ENCODE data around the gene SPAG17. TPM values are rescaled to one million over a fixed set of nuclear protein-coding genes. Genes with fewer than 3 reads are reported as not detected.

The SPAG17 gene
- total RNA-seq, 1 donor from 2014 or later: 1.9 TPM

GRCh38 chr1:118190561-118190960, 5.5 kb upstream of the SPAG17 start:
- Mint-ChIP-seq H3K4me3 (ENCODE audit: unreplicated experiment) (no peak overlapping the region), H3K4me1 (ENCODE audit: low read depth, unreplicated experiment) (peaks cover under 1% of the 10 kb centered on the region), H3K27me3 (ENCODE audit: low read depth, unreplicated experiment) (no peaks in the 10 kb centered on the region), H3K27ac (ENCODE audit: unreplicated experiment) (no peak overlapping the region), H3K36me3 (ENCODE audit: low read depth, unreplicated experiment) (no peaks in the 10 kb centered on the region), H3K9me3 (ENCODE audit: unreplicated experiment) (peaks cover 12% of the 10 kb centered on the region)
- no peak overlapping the region for H3K27ac ChIP-seq (ENCODE audit: low read depth, low read length)
- FAIRE-seq (no peak), DNase-seq (ENCODE audit: low read depth) (no peak)
- H3K79me2 ChIP-seq (ENCODE audit: insufficient read depth, low read length): no peaks in the 10 kb centered on the region
- no peaks in the 10 kb centered on the region for H4K20me1 ChIP-seq (ENCODE audit: insufficient read depth, low read length)
- H3K4me2 ChIP-seq (ENCODE audit: low read length): no peak overlapping the region
- H3K9ac ChIP-seq (ENCODE audit: low read length): no peak overlapping the region
- no peak overlapping the region for H3K4me3 ChIP-seq (ENCODE audit: insufficient read depth, low read depth, low read length)
- H2AFZ ChIP-seq (ENCODE audit: low read depth, low read length): no peak overlapping the region
- H3K4me1 ChIP-seq (ENCODE audit: insufficient read depth, low read length): no peaks in the 10 kb centered on the region
- no peaks in the 10 kb centered on the region for H3K27me3 ChIP-seq (ENCODE audit: insufficient read depth, low read length)
- no peak for TF ChIP-seq EZH2 (IDR thresholded peaks at IDR 0.05; ENCODE audit: insufficient read depth, low read length)
- H3K9me3 ChIP-seq (ENCODE audit: insufficient read depth, low read depth, low read length): no peaks in the 10 kb centered on the region
- no peaks in the 10 kb centered on the region for H3K36me3 ChIP-seq (ENCODE audit: insufficient read depth, low read length)

- TF ChIP-seq EZH2 (IDR thresholded peaks at IDR 0.05; ENCODE audit: insufficient read depth, low read length) (no peak), CTCF (IDR thresholded peaks at IDR 0.05; ENCODE audit: insufficient read depth, low read depth, low read length) (no peak)
- Mint-ChIP-seq H3K27me3 (ENCODE audit: low read depth, unreplicated experiment) (no peaks in the 10 kb centered on the region), H3K27ac (ENCODE audit: unreplicated experiment) (no peak overlapping the region), H3K9me3 (ENCODE audit: unreplicated experiment) (peaks cover 12% of the 10 kb centered on the region), H3K4me3 (ENCODE audit: unreplicated experiment) (no peak overlapping the region), H3K36me3 (ENCODE audit: low read depth, unreplicated experiment) (no peaks in the 10 kb centered on the region), H3K4me1 (ENCODE audit: low read depth, unreplicated experiment) (peaks cover 5% of the 10 kb centered on the region)
- Histone ChIP-seq H3K9ac (ENCODE audit: low read length) (no peak overlapping the region), H3K4me1 (ENCODE audit: insufficient read depth, low read length) (no peaks in the 10 kb centered on the region), H3K27me3 (ENCODE audit: insufficient read depth, low read length) (no peaks in the 10 kb centered on the region), H3K4me2 (ENCODE audit: low read length) (no peak overlapping the region), H3K36me3 (ENCODE audit: insufficient read depth, low read length) (no peaks in the 10 kb centered on the region), H3K9me3 (ENCODE audit: insufficient read depth, low read depth, low read length) (no peaks in the 10 kb centered on the region), H3K79me2 (ENCODE audit: insufficient read depth, low read length) (no peaks in the 10 kb centered on the region), H4K20me1 (ENCODE audit: insufficient read depth, low read length) (no peaks in the 10 kb centered on the region), H2AFZ (ENCODE audit: low read depth, low read length) (no peak overlapping the region), H3K4me3 (ENCODE audit: insufficient read depth, low read depth, low read length) (no peak overlapping the region), H3K27ac (ENCODE audit: low read depth, low read length) (no peak overlapping the region)
- no peak for FAIRE-seq
- no peak for DNase-seq (ENCODE audit: low read depth)
These were observed 4.5 kb upstream of the SPAG17 start for GRCh38 chr1:118189564-118189963.

- no peak overlapping the region for H3K4me3 ChIP-seq (ENCODE audit: insufficient read depth, low read depth, low read length)
- no peak overlapping the region for H3K27ac Mint-ChIP-seq (ENCODE audit: unreplicated experiment)
- H3K27me3 ChIP-seq (ENCODE audit: insufficient read depth, low read length): no peaks in the 10 kb centered on the region
- H3K27ac ChIP-seq (ENCODE audit: low read depth, low read length): no peak overlapping the region
- no peak overlapping the region for H3K9ac ChIP-seq (ENCODE audit: low read length)
- no peaks in the 10 kb centered on the region for H3K4me1 ChIP-seq (ENCODE audit: insufficient read depth, low read length)
- FAIRE-seq (no peak), DNase-seq (ENCODE audit: low read depth) (no peak)
- H3K36me3 Mint-ChIP-seq (ENCODE audit: low read depth, unreplicated experiment): no peaks in the 10 kb centered on the region
- H3K4me2 ChIP-seq (ENCODE audit: low read length): no peak overlapping the region
- H3K27me3 Mint-ChIP-seq (ENCODE audit: low read depth, unreplicated experiment): no peaks in the 10 kb centered on the region
- H3K79me2 ChIP-seq (ENCODE audit: insufficient read depth, low read length): no peaks in the 10 kb centered on the region
- H2AFZ ChIP-seq (ENCODE audit: low read depth, low read length): no peak overlapping the region
- peaks cover 6% of the 10 kb centered on the region for H3K4me1 Mint-ChIP-seq (ENCODE audit: low read depth, unreplicated experiment)
- H3K9me3 Mint-ChIP-seq (ENCODE audit: unreplicated experiment): peaks cover 12% of the 10 kb centered on the region
- H4K20me1 ChIP-seq (ENCODE audit: insufficient read depth, low read length): no peaks in the 10 kb centered on the region
- TF ChIP-seq EZH2 (IDR thresholded peaks at IDR 0.05; ENCODE audit: insufficient read depth, low read length) (no peak), CTCF (IDR thresholded peaks at IDR 0.05; ENCODE audit: insufficient read depth, low read depth, low read length) (no peak)
- no peaks in the 10 kb centered on the region for H3K36me3 ChIP-seq (ENCODE audit: insufficient read depth, low read length)
- no peak overlapping the region for H3K4me3 Mint-ChIP-seq (ENCODE audit: unreplicated experiment)
- no peaks in the 10 kb centered on the region for H3K9me3 ChIP-seq (ENCODE audit: insufficient read depth, low read depth, low read length)
These were observed 3.4 kb upstream of the SPAG17 start for GRCh38 chr1:118188411-118188810.

All from astrocyte (in vitro differentiated cells and primary cell).